ENCODE data around the gene PCP4L1.

Gene PCP4L1

GRCh38 chr1:161225534-161226319 lies 32.8 kb upstream of the PCP4L1 start, which contains the start of gene TOMM40L:
TOMM40L (plus strand) TSS chr1:161226060; CDS start chr1:161226490, 430 bp downstream.
- Histone ChIP-seq H3K9ac (peak within 1 kb of the TSS; percentile 71 to 84 (median 80)), H3K4me2 (peak within 1 kb of the TSS; percentile 86 to 99 (median 97)), H3K4me1 (peaks cover 26 to 60% (median 29%) of the 10 kb centered on the region in 10 experiments), H3K9me3 (replicated peaks in 1 of 11) (no peaks in the 10 kb centered on the region), H3K27me3 (peaks cover 0 to 29% (median 20%) of the 10 kb centered on the region in 11 experiments; a peak in 18 of 22 replicates), H3K4me3 (peak within 1 kb of the TSS; percentile 66 to 84 (median 74)), H3K27ac (peak within 1 kb of the TSS; percentile 35 to 84 (median 76); a peak in 20 of 22 replicates), H4K20me1 (no peaks in the 10 kb centered on the region), H3K36me3 (peaks cover 15 to 53% (median 24%) of the 10 kb centered on the region in 11 experiments; a peak in 21 of 22 replicates)
- no peak for TF ChIP-seq Cebpa-rat (IDR thresholded peaks at IDR 0.05)

DNA sequence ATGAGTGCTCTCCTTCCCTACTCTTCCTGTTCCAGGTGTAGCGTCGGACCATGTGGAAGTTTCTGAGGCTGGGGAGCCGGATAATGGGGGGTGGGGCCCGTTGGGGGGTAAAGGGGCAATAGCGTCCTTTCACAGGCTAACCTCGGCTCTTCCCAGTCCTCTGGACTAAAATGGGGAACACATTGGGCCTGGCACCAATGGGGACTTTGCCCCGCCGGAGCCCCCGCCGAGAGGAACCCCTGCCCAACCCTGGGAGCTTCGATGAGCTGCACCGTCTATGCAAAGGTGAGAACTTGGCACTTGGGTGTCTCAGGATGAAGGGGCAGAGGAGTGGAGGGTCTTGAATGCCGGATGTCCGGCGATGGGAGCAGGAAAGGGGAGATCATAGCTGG lies 32.2 kb upstream of the PCP4L1 start:
- Histone ChIP-seq H3K27me3 (peaks cover 0 to 23% (median 15%) of the 10 kb centered on the region in 11 experiments; a peak in 17 of 22 replicates), H3K36me3 (peaks cover 15 to 53% (median 29%) of the 10 kb centered on the region in 11 experiments; a peak in 21 of 22 replicates), H3K4me1 (peaks cover 26 to 60% (median 29%) of the 10 kb centered on the region in 10 experiments)

GRCh38 chr1:161226759-161227158 lies 31.8 kb upstream of the PCP4L1 start:
- no peak for TF ChIP-seq Cebpa-rat (IDR thresholded peaks at IDR 0.05)
- peaks cover 15 to 51% (median 29%) of the 10 kb centered on the region in 11 experiments; a peak in 21 of 22 replicates for H3K36me3 ChIP-seq
- H3K27ac ChIP-seq, result peak overlapping the region in 10 of 11 experiments; percentile 62 to 84 (median 76); a peak in 16 of 22 replicates
- peaks cover 26 to 59% (median 29%) of the 10 kb centered on the region in 10 experiments for H3K4me1 ChIP-seq
- peak overlapping the region; percentile 71 to 84 (median 80) for H3K9ac ChIP-seq
- H3K4me2 ChIP-seq, result peak overlapping the region; percentile 86 to 99 (median 97)
- no peaks in the 10 kb centered on the region for H3K9me3 ChIP-seq (replicated peaks in 1 of 11)
- H3K27me3 ChIP-seq, result peaks cover 0 to 18% (median 10%) of the 10 kb centered on the region in 11 experiments; a peak in 17 of 22 replicates
- no peaks in the 10 kb centered on the region for H4K20me1 ChIP-seq
- H3K4me3 ChIP-seq, result peak overlapping the region; percentile 66 to 84 (median 74)

More for the DNA sequence above, 32.2 kb upstream of the PCP4L1 start:
- no peaks in the 10 kb centered on the region for H3K9me3 ChIP-seq (replicated peaks in 1 of 11)
- peak overlapping the region; percentile 35 to 84 (median 76); a peak in 20 of 22 replicates for H3K27ac ChIP-seq
- no peak for TF ChIP-seq Cebpa-rat (IDR thresholded peaks at IDR 0.05)
- H3K4me3 ChIP-seq, result peak overlapping the region; percentile 66 to 84 (median 74)
- H4K20me1 ChIP-seq, result no peaks in the 10 kb centered on the region
- H3K9ac ChIP-seq, result peak overlapping the region; percentile 71 to 84 (median 80)
- peak overlapping the region; percentile 86 to 99 (median 97) for H3K4me2 ChIP-seq

- Histone ChIP-seq H3K4me1 (peaks cover 26 to 53% (median 29%) of the 10 kb centered on the region in 10 experiments), H3K27me3 (peaks cover 0 to 13% (median 4%) of the 10 kb centered on the region in 11 experiments; a peak in 16 of 22 replicates), H3K36me3 (peaks cover 15 to 46% (median 29%) of the 10 kb centered on the region in 11 experiments; a peak in 21 of 22 replicates), H3K9me3 (replicated peaks in 1 of 11) (no peaks in the 10 kb centered on the region), H3K4me2 (peak overlapping the region; percentile 86 to 99 (median 97)), H4K20me1 (no peaks in the 10 kb centered on the region), H3K27ac (peak overlapping the region in 8 of 11 experiments; percentile 43 to 84 (median 75); a peak in 15 of 22 replicates), H3K9ac (peak overlapping the region; percentile 12 to 84 (median 80); a peak in 18 of 22 replicates), H3K4me3 (peak overlapping the region; percentile 66 to 84 (median 74); a peak in 18 of 20 replicates)
- TF ChIP-seq Cebpa-rat (IDR thresholded peaks at IDR 0.05), result no peak
Measured at GRCh38 chr1:161227196-161227871, 31.2 kb upstream of the PCP4L1 start.

GRCh38 chr1:161228032-161228431 lies 30.5 kb upstream of the PCP4L1 start:
- peak overlapping the region; percentile 86 to 99 (median 97) for H3K4me2 ChIP-seq
- no peak for TF ChIP-seq Cebpa-rat (IDR thresholded peaks at IDR 0.05)
- peaks cover 0 to 6% (median 0%) of the 10 kb centered on the region in 11 experiments; a peak in 4 of 22 replicates for H3K27me3 ChIP-seq
- H3K4me3 ChIP-seq, result peak overlapping the region in 4 of 10 experiments; percentile 71 to 84 (median 76); a peak in 6 of 20 replicates
- peaks cover 26 to 48% (median 29%) of the 10 kb centered on the region in 10 experiments for H3K4me1 ChIP-seq
- peak overlapping the region in 8 of 11 experiments; percentile 43 to 84 (median 75); a peak in 16 of 22 replicates for H3K27ac ChIP-seq
- H4K20me1 ChIP-seq, result no peaks in the 10 kb centered on the region
- peak overlapping the region in 8 of 11 experiments; percentile 5 to 83 (median 80); a peak in 9 of 22 replicates for H3K9ac ChIP-seq
- H3K9me3 ChIP-seq (replicated peaks in 1 of 11), result no peaks in the 10 kb centered on the region
- H3K36me3 ChIP-seq, result peaks cover 15 to 39% (median 29%) of the 10 kb centered on the region in 11 experiments; a peak in 21 of 22 replicates

- no peaks in the 10 kb centered on the region for H3K9me3 ChIP-seq (replicated peaks in 1 of 11)
- no peak overlapping the region for H3K4me3 ChIP-seq
- peaks cover 25 to 34% (median 29%) of the 10 kb centered on the region in 10 experiments for H3K4me1 ChIP-seq
- H3K27me3 ChIP-seq, result no peaks in the 10 kb centered on the region
- H3K9ac ChIP-seq, result no peak overlapping the region; a peak in 1 of 22 replicates
- H4K20me1 ChIP-seq, result no peaks in the 10 kb centered on the region
- TF ChIP-seq Cebpa-rat (IDR thresholded peaks at IDR 0.05), result no peak
- H3K36me3 ChIP-seq, result peaks cover 15 to 35% (median 29%) of the 10 kb centered on the region in 11 experiments; a peak in 21 of 22 replicates
- H3K27ac ChIP-seq, result no peak overlapping the region
- no peak overlapping the region for H3K4me2 ChIP-seq
Measured at GRCh38 chr1:161229896-161230295, 28.6 kb upstream of the PCP4L1 start.

DNA sequence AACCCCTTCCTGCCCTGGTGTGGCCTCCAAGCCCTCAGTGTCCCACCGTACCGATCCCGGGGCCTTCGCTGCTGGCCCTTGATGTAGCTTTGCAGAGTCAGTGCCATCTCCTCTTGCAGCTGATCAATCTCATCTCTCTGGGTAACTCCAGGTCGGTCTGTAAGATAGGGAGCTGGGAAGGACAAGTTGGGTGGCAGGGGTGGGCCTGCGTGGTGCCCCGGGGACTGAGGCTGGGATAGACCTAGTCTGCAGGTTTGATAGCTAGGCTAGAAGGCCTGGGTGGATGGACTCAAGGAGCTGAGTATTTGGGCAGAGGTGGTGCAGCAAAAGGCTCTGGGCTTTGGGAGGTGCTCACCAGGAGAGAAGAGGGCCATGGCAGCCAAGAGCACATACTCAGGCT lies 27.8 kb upstream of the PCP4L1 start:
- H3K4me1 ChIP-seq, result peaks cover 20 to 28% (median 23%) of the 10 kb centered on the region in 10 experiments
- no peak overlapping the region for H3K27ac ChIP-seq
- H3K27me3 ChIP-seq, result no peaks in the 10 kb centered on the region
- no peaks in the 10 kb centered on the region for H4K20me1 ChIP-seq
- no peak overlapping the region for H3K9ac ChIP-seq
- no peak overlapping the region for H3K4me2 ChIP-seq
- H3K36me3 ChIP-seq, result peaks cover 15 to 35% (median 29%) of the 10 kb centered on the region in 11 experiments; a peak in 21 of 22 replicates
- no peak for TF ChIP-seq Cebpa-rat (IDR thresholded peaks at IDR 0.05)
- H3K4me3 ChIP-seq, result no peak overlapping the region
- H3K9me3 ChIP-seq (replicated peaks in 1 of 11), result no peaks in the 10 kb centered on the region

DNA sequence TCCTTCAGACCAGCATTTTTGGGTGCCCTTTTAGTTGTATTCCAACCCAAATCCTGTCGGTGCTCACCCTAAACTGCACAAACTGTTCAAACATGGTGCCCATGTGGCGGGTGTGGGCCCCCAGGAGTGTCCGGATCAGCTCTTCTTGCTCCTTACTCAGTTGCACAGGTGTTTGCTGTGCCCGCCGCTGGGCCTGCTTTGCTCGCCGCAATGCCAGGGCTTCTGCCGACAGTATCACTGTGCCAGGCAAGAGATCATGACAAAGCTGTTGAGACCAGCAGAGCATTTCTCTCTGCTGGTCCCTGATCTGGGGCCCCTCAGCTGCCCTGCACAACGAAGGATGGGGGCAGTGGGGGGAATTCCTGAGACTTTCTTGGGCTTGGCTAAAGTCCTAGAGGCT lies 25.4 kb upstream of the PCP4L1 start:
- Histone ChIP-seq H3K27me3 (no peaks in the 10 kb centered on the region), H3K36me3 (peaks cover 15 to 35% (median 28%) of the 10 kb centered on the region in 11 experiments; a peak in 21 of 22 replicates), H3K4me3 (no peak overlapping the region), H3K27ac (no peak overlapping the region), H3K9me3 (replicated peaks in 1 of 11) (no peaks in the 10 kb centered on the region), H3K4me2 (no peak overlapping the region), H4K20me1 (no peaks in the 10 kb centered on the region), H3K9ac (no peak overlapping the region), H3K4me1 (peaks cover 1 to 10% (median 4%) of the 10 kb centered on the region in 10 experiments; a peak in 19 of 20 replicates)
- no peak for TF ChIP-seq Cebpa-rat (IDR thresholded peaks at IDR 0.05)
